ENCODE results near the gene XYLT1.

XYLT1 gene

GRCh38 chr16:17470908-17471718, at the start of gene XYLT1:
XYLT1 (minus strand) TSS chr16:17470960; CDS start chr16:17470796, 164 bp downstream.
- peak within 1 kb of the TSS; percentile 92 for H3K4me3 Mint-ChIP-seq

GRCh38 chr16:17520111-17520510, 49.4 kb upstream of the XYLT1 start:
- TF ChIP-seq CTCF (IDR thresholded peaks at IDR 0.05) = no peak
- Mint-ChIP-seq H3K27me3 (ENCODE audit: low read depth, poor library complexity) (peaks cover 13% of the 10 kb centered on the region), H3K36me3 (ENCODE audit: low read depth) (no peaks in the 10 kb centered on the region), H3K4me1 (no peaks in the 10 kb centered on the region), H3K27ac (no peak overlapping the region), H3K9me3 (peaks cover 2% of the 10 kb centered on the region), H3K4me3 (no peak overlapping the region)
- DNase-seq = no peak

More at GRCh38 chr16:17470908-17471718, at the start of gene XYLT1:
- Mint-ChIP-seq H3K4me1 (peaks cover 68% of the 10 kb centered on the region), H3K27ac (no peak within 1 kb of the TSS), H3K9me3 (no peaks in the 10 kb centered on the region), H3K36me3 (ENCODE audit: low read depth) (no peaks in the 10 kb centered on the region), H3K27me3 (ENCODE audit: low read depth, poor library complexity) (peaks cover 23% of the 10 kb centered on the region)
- TF ChIP-seq CTCF (IDR thresholded peaks at IDR 0.05) = no peak
- peak; percentile 79 for DNase-seq

- peaks cover 13% of the 10 kb centered on the region for H3K27me3 Mint-ChIP-seq (ENCODE audit: low read depth, poor library complexity)
- no peak overlapping the region for H3K4me3 Mint-ChIP-seq
- H3K27ac Mint-ChIP-seq = no peak overlapping the region
- peaks cover 4% of the 10 kb centered on the region for H3K9me3 Mint-ChIP-seq
- no peak for DNase-seq
- no peaks in the 10 kb centered on the region for H3K4me1 Mint-ChIP-seq
- no peak for TF ChIP-seq CTCF (IDR thresholded peaks at IDR 0.05)
- no peaks in the 10 kb centered on the region for H3K36me3 Mint-ChIP-seq (ENCODE audit: low read depth)
Measured at GRCh38 chr16:17519101-17519955, 48.6 kb upstream of the XYLT1 start.

- Mint-ChIP-seq H3K27me3 (ENCODE audit: low read depth, poor library complexity) (peaks cover 17% of the 10 kb centered on the region), H3K9me3 (peaks cover 8% of the 10 kb centered on the region), H3K4me3 (no peak overlapping the region), H3K36me3 (ENCODE audit: low read depth) (no peaks in the 10 kb centered on the region), H3K4me1 (no peaks in the 10 kb centered on the region), H3K27ac (no peak overlapping the region)
- no peak for DNase-seq
- no peak for TF ChIP-seq CTCF (IDR thresholded peaks at IDR 0.05)
Measured at GRCh38 chr16:17518441-17518840, 47.7 kb upstream of the XYLT1 start.

- no peak for DNase-seq
- TF ChIP-seq CTCF (IDR thresholded peaks at IDR 0.05) = no peak
- H3K9me3 Mint-ChIP-seq = peaks cover 11% of the 10 kb centered on the region
- no peak overlapping the region for H3K27ac Mint-ChIP-seq
- no peaks in the 10 kb centered on the region for H3K36me3 Mint-ChIP-seq (ENCODE audit: low read depth)
- H3K4me3 Mint-ChIP-seq = no peak overlapping the region
- H3K4me1 Mint-ChIP-seq = no peaks in the 10 kb centered on the region
- H3K27me3 Mint-ChIP-seq (ENCODE audit: low read depth, poor library complexity) = peaks cover 20% of the 10 kb centered on the region
Measured at GRCh38 chr16:17515421-17516210, 44.9 kb upstream of the XYLT1 start.
